ENCODE results near the gene PDIA5. TPM values are rescaled to one million over a fixed set of nuclear protein-coding genes. Genes with fewer than 3 reads are reported as not detected.

PDIA5 gene
- total RNA-seq, 1 donor from 2014 or later = 29.3 TPM

DNA sequence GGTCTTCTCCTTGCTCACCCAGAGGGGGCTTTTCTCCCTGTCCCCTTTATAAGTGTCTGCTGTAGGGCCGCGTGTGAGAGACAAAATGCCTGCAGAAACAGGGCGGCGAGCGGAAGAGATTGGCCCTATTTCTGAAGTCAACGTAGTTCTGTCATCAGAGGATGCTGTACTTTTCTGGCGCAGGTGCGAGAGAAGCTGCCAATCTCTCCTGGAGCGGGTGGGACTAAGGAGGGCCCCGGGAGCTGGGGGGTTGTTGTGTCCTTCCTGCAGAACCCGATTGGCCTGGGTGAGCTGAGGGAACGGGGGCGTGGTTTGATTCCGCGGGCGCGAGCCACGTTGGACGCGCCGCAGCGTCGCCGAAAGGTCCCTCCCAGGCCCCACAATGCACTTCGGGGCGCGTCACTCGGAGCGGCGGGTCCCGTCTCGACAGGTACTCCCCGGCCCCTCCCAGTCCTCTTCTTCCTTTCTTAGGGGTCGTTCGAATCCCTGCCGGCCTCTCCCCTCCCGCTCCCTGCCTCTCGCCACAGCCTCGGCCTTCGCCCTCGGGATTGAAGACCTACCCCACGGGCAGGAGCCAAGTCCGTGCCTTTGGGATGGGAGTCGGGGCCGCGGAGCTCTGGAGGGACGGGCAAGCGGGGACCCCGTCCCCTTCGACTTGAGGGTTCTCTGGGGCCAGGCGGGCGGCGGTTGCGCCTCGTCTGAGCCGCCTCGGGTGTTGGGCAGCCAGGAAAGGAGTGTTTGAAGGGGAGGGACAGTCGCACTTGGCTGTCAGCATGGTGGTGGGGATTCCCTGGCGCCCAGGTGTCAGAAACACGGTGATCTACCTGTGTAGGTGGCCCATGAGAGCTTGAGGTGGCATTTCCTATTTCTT is 135.0 kb downstream of the PDIA5 start, which contains the start of gene SEC22A:
SEC22A (plus strand) TSS at position 387 of the 871 bp plus-strand sequence. CDS start 7,275 bp downstream, outside the sequence.
- H3K9me3 ChIP-seq = no peaks in the 10 kb centered on the region
- H3K27me3 ChIP-seq (ENCODE audit: low read depth) = no peaks in the 10 kb centered on the region
- intact Hi-C loops (cut with DNase I) = no loop called here
- TF ChIP-seq, protein P1, sequence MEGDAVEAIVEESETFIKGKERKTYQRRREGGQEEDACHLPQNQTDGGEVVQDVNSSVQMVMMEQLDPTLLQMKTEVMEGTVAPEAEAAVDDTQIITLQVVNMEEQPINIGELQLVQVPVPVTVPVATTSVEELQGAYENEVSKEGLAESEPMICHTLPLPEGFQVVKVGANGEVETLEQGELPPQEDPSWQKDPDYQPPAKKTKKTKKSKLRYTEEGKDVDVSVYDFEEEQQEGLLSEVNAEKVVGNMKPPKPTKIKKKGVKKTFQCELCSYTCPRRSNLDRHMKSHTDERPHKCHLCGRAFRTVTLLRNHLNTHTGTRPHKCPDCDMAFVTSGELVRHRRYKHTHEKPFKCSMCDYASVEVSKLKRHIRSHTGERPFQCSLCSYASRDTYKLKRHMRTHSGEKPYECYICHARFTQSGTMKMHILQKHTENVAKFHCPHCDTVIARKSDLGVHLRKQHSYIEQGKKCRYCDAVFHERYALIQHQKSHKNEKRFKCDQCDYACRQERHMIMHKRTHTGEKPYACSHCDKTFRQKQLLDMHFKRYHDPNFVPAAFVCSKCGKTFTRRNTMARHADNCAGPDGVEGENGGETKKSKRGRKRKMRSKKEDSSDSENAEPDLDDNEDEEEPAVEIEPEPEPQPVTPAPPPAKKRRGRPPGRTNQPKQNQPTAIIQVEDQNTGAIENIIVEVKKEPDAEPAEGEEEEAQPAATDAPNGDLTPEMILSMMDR (IDR thresholded peaks at IDR 0.05) = no peak
- ATAC-seq (peak; percentile 99 to 100), DNase-seq (peak; percentile 95)
- peak within 1 kb of the TSS; percentile 94 for H3K4me3 ChIP-seq
- H3K27ac ChIP-seq = peak within 1 kb of the TSS; percentile 91
- H3K4me1 ChIP-seq = peaks cover 17% of the 10 kb centered on the region
- no peaks in the 10 kb centered on the region for H3K36me3 ChIP-seq

DNA sequence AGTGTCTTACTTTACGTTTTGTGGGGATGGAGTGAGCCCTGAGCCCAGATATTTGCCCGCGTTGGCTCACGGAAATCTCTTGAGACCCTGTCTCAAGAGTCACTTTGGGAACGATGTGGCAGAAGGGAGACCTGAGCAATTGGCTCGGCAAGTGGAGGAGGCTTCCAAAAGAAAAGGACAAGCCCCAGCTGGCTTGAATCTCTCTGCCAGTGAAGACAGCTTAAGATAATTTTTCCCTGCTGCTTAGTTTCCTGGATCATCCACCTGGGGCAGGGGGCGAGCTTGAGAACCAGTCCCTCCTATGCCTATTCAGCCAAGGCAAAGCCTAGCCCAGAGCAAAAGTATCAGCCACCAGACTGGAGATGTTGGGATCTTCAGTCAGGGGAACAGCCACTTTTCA is 135.6 kb downstream of the PDIA5 start:
- TF ChIP-seq, protein P1 (IDR thresholded peaks at IDR 0.05) = no peak
- DNase-seq (no peak), ATAC-seq (no peak)
- Histone ChIP-seq H3K27ac (peak overlapping the region; percentile 91), H3K4me3 (peak overlapping the region; percentile 94), H3K9me3 (no peaks in the 10 kb centered on the region), H3K4me1 (peaks cover 17% of the 10 kb centered on the region), H3K36me3 (no peaks in the 10 kb centered on the region), H3K27me3 (ENCODE audit: low read depth) (no peaks in the 10 kb centered on the region)
- intact Hi-C loops (cut with DNase I) = no loop called here

Small RNAs within 50 kb of the gene (microRNA-seq; reads per million reads assigned to microRNA genes)
- gene MIR7110 (ENCODE audit: borderline number of aligned reads) = not detected

Other genes with a start within 250 kb of the PDIA5 start
- 0.71 TPM for gene SEMA5B, start 39.3 kb upstream of the PDIA5 start, total RNA-seq
- gene SEC22A, start 134.9 kb downstream of the PDIA5 start, total RNA-seq = 15.5 TPM